Hepatocyte (in vitro differentiated cells): ENCODE data around the gene SLC35E1. TPM values are rescaled to one million over a fixed set of nuclear protein-coding genes. Genes with fewer than 3 reads are reported as not detected.

Source experiments
- DNase-seq: peaks from one replicate; pipeline ENCODE4 v3.0.0-alpha.2; 2016; ENCODE audit warnings: low spot score
- H2AFZ ChIP-seq: fragments of 200-600 bp; sonication (generic); 2 replicates; pipeline ENCODE4 v1.6.0; 2016; ENCODE audit warnings: antibody characterized with exemption, mild to moderate bottlenecking
- H3K27ac ChIP-seq: fragments of 200-600 bp; sonication (generic); 2 replicates; pipeline ENCODE4 v1.5.1; 2016; ENCODE audit warnings: mild to moderate bottlenecking
- H3K27me3 ChIP-seq: fragments of 200-600 bp; sonication (generic); 2 replicates; pipeline ENCODE4 v1.6.1; 2016
- H3K36me3 ChIP-seq: fragments of 200-600 bp; sonication (generic); replicated peaks from 2 replicates; pipeline ENCODE4 v1.5.1; 2016; ENCODE audit warnings: low read depth; ENCODE audit not compliant: insufficient read depth
- H3K4me1 ChIP-seq: fragments of 200-600 bp; sonication (generic); 2 replicates; pipeline ENCODE4 v1.5.1; 2016; ENCODE audit warnings: mild to moderate bottlenecking, moderate library complexity; ENCODE audit not compliant: insufficient read depth
- H3K4me2 ChIP-seq: fragments of 200-600 bp; sonication (generic); 2 replicates; pipeline ENCODE4 v1.6.0; 2016
- H3K4me3 ChIP-seq: fragments of 200-600 bp; sonication (generic); 2 replicates; pipeline ENCODE4 v1.5.1; 2016; ENCODE audit warnings: mild to moderate bottlenecking
- H3K79me2 ChIP-seq: fragments of 200-600 bp; sonication (generic); 2 replicates; pipeline ENCODE4 v1.6.0; 2017; ENCODE audit warnings: mild to moderate bottlenecking
- H3K9me2 ChIP-seq: fragments of 200-600 bp; sonication (generic); replicated peaks from 2 replicates; pipeline ENCODE4 v1.6.0; 2017; ENCODE audit warnings: mild to moderate bottlenecking; ENCODE audit not compliant: insufficient read depth
- H3K9me3 ChIP-seq: fragments of 200-600 bp; sonication (generic); 2 replicates; pipeline ENCODE4 v1.5.1; 2016; ENCODE audit warnings: low read depth, mild to moderate bottlenecking
- H4K20me1 ChIP-seq: fragments of 200-600 bp; sonication (generic); 2 replicates; pipeline ENCODE4 v1.6.0; 2016; ENCODE audit warnings: mild to moderate bottlenecking; ENCODE audit not compliant: insufficient read depth, poor library complexity, severe bottlenecking
- EZH2 ChIP-seq: fragments of 200-600 bp; sonication (generic); IDR thresholded peaks from 2 replicates; pipeline ENCODE4 v1.6.1; 2016; ENCODE audit warnings: antibody characterized with exemption, mild to moderate bottlenecking, borderline replicate concordance
- EZH2phosphoT487 ChIP-seq: fragments of 200-600 bp; sonication (generic); IDR thresholded peaks from one replicate; pipeline ENCODE4 v1.6.1; 2018; ENCODE audit warnings: antibody characterized with exemption, mild to moderate bottlenecking, low read depth, moderate library complexity; ENCODE audit not compliant: unreplicated experiment, severe bottlenecking
- WGBS: methylation state at CpG from one replicate; pipeline ENCODE4 v1.1.6; 2016; ENCODE audit warnings: low lambda C conversion rate; ENCODE audit errors: missing lambda C conversion rate; 5-methylcytosine and 5-hydroxymethylcytosine counted together
- polyA plus RNA-seq: library from polyadenylated mRNA; unstranded; fragments of >200 nt; fragmentation: Nextera tagmentation; extraction: Ambion mirVana; gene quantifications from 2 replicates; pipeline ENCODE4 v1.2.1, GENCODE V29; 2016
- total RNA-seq: library from RNA; depleted of rRNA; stranded (reverse); fragments of >200 nt; gene quantifications from 2 replicates; pipeline ENCODE4 v1.2.3, GENCODE V29; 2014
- TF ChIP-seq, protein P1 (sequence below): fragments of 200-600 bp; sonication (generic); IDR thresholded peaks from 2 replicates; pipeline ENCODE4 v1.5.1; 2016; ENCODE audit warnings: antibody characterized with exemption, mild to moderate bottlenecking; ENCODE audit not compliant: poor library complexity

The SLC35E1 gene
- total and polyA plus RNA-seq, 2 experiments from 2014 or later = 32.0 to 33.3 TPM

DNA sequence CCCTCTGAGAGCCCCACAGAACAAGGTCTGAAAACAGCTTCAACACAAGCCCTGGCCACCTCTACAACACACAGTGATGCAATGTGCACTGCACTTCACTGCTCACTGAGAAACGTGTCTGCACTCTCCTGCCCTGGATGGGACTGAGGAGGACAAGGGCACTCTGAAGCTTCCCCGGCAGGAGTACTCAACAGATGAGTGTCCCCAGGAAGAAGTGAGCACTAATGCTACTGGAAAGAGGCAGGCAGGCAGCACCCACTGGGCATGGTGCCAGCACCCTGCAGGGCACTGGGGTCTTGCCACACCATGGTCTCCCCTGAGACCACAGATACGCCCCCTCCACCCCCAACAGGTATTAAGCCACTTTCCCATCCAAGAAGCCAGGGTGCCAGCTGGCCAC lies 17.7 kb upstream of the SLC35E1 start:
- Histone ChIP-seq H3K4me2 (no peak overlapping the region), H3K4me1 (peaks cover 23% of the 10 kb centered on the region), H3K79me2 (peaks cover 100% of the 10 kb centered on the region), H3K4me3 (no peak overlapping the region), H3K36me3 (no peaks in the 10 kb centered on the region), H3K27ac (no peak overlapping the region), H4K20me1 (peaks cover 98% of the 10 kb centered on the region), H3K9me3 (no peaks in the 10 kb centered on the region), H3K27me3 (no peaks in the 10 kb centered on the region), H2AFZ (no peak overlapping the region), H3K9me2 (no peaks in the 10 kb centered on the region)
- TF ChIP-seq, protein P1, sequence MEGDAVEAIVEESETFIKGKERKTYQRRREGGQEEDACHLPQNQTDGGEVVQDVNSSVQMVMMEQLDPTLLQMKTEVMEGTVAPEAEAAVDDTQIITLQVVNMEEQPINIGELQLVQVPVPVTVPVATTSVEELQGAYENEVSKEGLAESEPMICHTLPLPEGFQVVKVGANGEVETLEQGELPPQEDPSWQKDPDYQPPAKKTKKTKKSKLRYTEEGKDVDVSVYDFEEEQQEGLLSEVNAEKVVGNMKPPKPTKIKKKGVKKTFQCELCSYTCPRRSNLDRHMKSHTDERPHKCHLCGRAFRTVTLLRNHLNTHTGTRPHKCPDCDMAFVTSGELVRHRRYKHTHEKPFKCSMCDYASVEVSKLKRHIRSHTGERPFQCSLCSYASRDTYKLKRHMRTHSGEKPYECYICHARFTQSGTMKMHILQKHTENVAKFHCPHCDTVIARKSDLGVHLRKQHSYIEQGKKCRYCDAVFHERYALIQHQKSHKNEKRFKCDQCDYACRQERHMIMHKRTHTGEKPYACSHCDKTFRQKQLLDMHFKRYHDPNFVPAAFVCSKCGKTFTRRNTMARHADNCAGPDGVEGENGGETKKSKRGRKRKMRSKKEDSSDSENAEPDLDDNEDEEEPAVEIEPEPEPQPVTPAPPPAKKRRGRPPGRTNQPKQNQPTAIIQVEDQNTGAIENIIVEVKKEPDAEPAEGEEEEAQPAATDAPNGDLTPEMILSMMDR = no peak
- no peak for TF ChIP-seq EZH2phosphoT487
- no peak for DNase-seq
- 83% methylated on average over 3 of the region's 3 CpGs for WGBS

GRCh38 chr19:16588824-16589577 lies 16.8 kb upstream of the SLC35E1 start:
- no peaks in the 10 kb centered on the region for H3K9me3 ChIP-seq
- WGBS = 87% methylated on average over 11 of the region's 11 CpGs
- no peaks in the 10 kb centered on the region for H3K36me3 ChIP-seq
- no peaks in the 10 kb centered on the region for H3K27me3 ChIP-seq
- H3K4me1 ChIP-seq = peaks cover 30% of the 10 kb centered on the region
- no peak overlapping the region for H2AFZ ChIP-seq
- H4K20me1 ChIP-seq = peaks cover 95% of the 10 kb centered on the region
- H3K79me2 ChIP-seq = peaks cover 96% of the 10 kb centered on the region
- no peak overlapping the region for H3K4me3 ChIP-seq
- no peak overlapping the region for H3K4me2 ChIP-seq
- no peak overlapping the region for H3K27ac ChIP-seq
- H3K9me2 ChIP-seq = no peaks in the 10 kb centered on the region
- DNase-seq = no peak
- TF ChIP-seq, protein P1 = no peak
- no peak for TF ChIP-seq EZH2
- no peak for TF ChIP-seq EZH2phosphoT487

DNA sequence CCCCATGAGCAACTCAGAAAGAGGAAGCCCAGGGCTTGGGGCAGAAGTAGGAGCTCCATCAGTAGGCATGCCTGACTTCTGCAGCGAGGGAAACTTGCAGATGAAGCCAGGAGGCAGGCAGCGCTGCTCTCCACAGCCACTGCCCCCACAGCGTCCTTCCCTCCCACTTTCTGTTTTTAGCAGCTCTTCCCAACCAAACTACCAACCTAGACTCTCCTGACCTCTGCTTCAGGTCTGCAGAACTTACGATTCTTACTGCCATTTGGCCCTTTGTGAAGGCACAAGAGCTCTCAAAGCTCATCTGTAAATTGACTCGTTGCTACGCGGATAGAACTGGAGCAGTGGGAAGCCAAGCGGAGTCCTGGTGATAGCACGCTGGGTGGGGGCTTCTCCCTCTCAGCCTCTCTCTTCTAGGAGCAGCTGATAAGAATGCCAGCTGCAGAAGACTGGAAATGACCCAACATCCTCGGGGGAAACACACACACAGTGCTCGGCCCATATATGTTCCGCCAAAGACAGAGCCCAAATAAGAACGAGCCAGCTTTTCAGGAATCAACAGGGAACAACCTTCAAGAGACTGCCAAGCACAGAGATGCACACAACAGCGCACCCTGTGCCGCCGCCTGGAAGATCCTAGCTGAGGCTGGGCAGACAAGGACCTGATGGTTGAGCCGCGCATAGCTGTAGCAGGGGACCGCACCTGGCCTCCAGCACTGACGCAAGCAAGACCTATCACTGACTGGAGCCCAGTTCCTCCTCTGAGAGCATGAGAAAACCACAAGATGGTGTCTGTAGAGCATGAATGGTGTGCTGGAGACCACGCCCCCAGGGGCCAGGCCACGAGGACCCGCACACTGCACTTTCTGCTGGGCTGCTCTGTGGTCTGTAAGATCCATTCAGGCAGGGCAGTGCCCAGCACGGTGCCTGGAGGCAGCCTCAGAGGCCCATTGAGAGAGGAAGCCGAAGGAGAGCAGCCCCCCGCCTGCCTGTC lies 15.9 kb upstream of the SLC35E1 start:
- Histone ChIP-seq H3K4me1 (peaks cover 35% of the 10 kb centered on the region), H3K27ac (no peak overlapping the region), H3K36me3 (no peaks in the 10 kb centered on the region), H3K79me2 (peaks cover 96% of the 10 kb centered on the region), H3K4me3 (no peak overlapping the region), H3K9me3 (no peaks in the 10 kb centered on the region), H3K4me2 (peak overlapping the region; percentile 58), H4K20me1 (peaks cover 95% of the 10 kb centered on the region), H3K9me2 (no peaks in the 10 kb centered on the region), H2AFZ (no peak overlapping the region), H3K27me3 (no peaks in the 10 kb centered on the region)
- no peak for TF ChIP-seq EZH2
- TF ChIP-seq, protein P1 = no peak
- TF ChIP-seq EZH2phosphoT487 = no peak
- WGBS = 72% methylated on average over 26 of the region's 26 CpGs
- no peak for DNase-seq
